OCI-LY1 (cell line): ENCODE results near the gene EEF1AKMT1.
A peak's percentile ranks its signal among the peaks of the same experiment; 100 is the strongest.

Source experiments
- H2AFZ ChIP-seq: fragments of 200-600 bp; sonication (generic), shearing (Covaris generic); 2 replicates; pipeline ENCODE4 v1.6.0; 2014; ENCODE audit warnings: antibody characterized with exemption, mild to moderate bottlenecking, low read length
- H3F3A ChIP-seq: fragments of 200-600 bp; sonication (generic), shearing (Covaris generic); 2 replicates; pipeline ENCODE4 v1.6.0; 2014; ENCODE audit warnings: mild to moderate bottlenecking, antibody characterized with exemption, low read length, moderate library complexity; ENCODE audit not compliant: insufficient read depth
- H3K27ac ChIP-seq: fragments of 200-600 bp; sonication (generic); 2 replicates; pipeline ENCODE4 v1.5.1; 2014; ENCODE audit warnings: low read length, mixed run types, mild to moderate bottlenecking, low read depth; ENCODE audit not compliant: poor library complexity, severe bottlenecking
- H3K27me3 ChIP-seq: fragments of 200-600 bp; sonication (generic); 2 replicates; pipeline ENCODE4 v1.6.0; 2014; ENCODE audit warnings: antibody characterized with exemption, mild to moderate bottlenecking, low read length, moderate library complexity; ENCODE audit not compliant: insufficient read depth
- H3K36me3 ChIP-seq: fragments of 200-600 bp; sonication (generic); 2 replicates; pipeline ENCODE4 v1.6.1; 2014; ENCODE audit warnings: mild to moderate bottlenecking, antibody characterized with exemption, low read length, moderate library complexity, mixed read lengths; ENCODE audit not compliant: insufficient read depth
- H3K4me1 ChIP-seq: fragments of 200-600 bp; sonication (generic); 2 replicates; pipeline ENCODE4 v1.5.1; 2014; ENCODE audit warnings: mild to moderate bottlenecking, low read length, moderate library complexity; ENCODE audit not compliant: insufficient read depth, severe bottlenecking
- H3K4me2 ChIP-seq: fragments of 200-600 bp; sonication (generic), shearing (Covaris generic); 2 replicates; pipeline ENCODE4 v1.6.1; 2014; ENCODE audit warnings: low read length
- H3K4me3 ChIP-seq: fragments of 200-600 bp; sonication (generic); 2 replicates; pipeline ENCODE4 v1.5.1; 2014; ENCODE audit warnings: low read length, low read depth, mild to moderate bottlenecking, mixed read lengths; ENCODE audit not compliant: poor library complexity, severe bottlenecking
- H3K79me2 ChIP-seq: fragments of 200-600 bp; shearing (Covaris generic); 2 replicates; pipeline ENCODE4 v1.6.1; 2016; ENCODE audit warnings: mixed run types, low read length, mixed read lengths; ENCODE audit not compliant: insufficient read depth
- H3K9ac ChIP-seq: fragments of 200-600 bp; sonication (generic), shearing (Covaris generic); 2 replicates; pipeline ENCODE4 v1.6.1; 2014; ENCODE audit warnings: mild to moderate bottlenecking, low read length, mixed read lengths
- H3K9me2 ChIP-seq: fragments of 200-600 bp; sonication (generic), shearing (Covaris generic); 2 replicates; pipeline ENCODE4 v1.6.1; 2014; ENCODE audit warnings: low read depth, mild to moderate bottlenecking, low read length, mixed read lengths
- H3K9me3 ChIP-seq: fragments of 200-600 bp; shearing (Covaris generic); 2 replicates; pipeline ENCODE4 v1.6.1; 2014; ENCODE audit warnings: low read length, mixed read lengths
- H4K20me1 ChIP-seq: fragments of 200-600 bp; sonication (generic), shearing (Covaris generic); 2 replicates; pipeline ENCODE4 v1.6.0; 2016; ENCODE audit warnings: mild to moderate bottlenecking, low read length; ENCODE audit not compliant: insufficient read depth
- EZH2 ChIP-seq: fragments of 200-600 bp; sonication (generic), shearing (Covaris generic); IDR thresholded peaks from 2 replicates; pipeline ENCODE4 v1.8.0; 2017; ENCODE audit warnings: borderline replicate concordance, mixed run types, mild to moderate bottlenecking, antibody characterized with exemption, low read length, moderate library complexity, mixed read lengths
- TF ChIP-seq, protein P1 (sequence below): fragments of 200-600 bp; sonication (generic), shearing (Covaris generic); IDR thresholded peaks from 2 replicates; pipeline ENCODE4 v1.5.1; 2017; ENCODE audit warnings: mild to moderate bottlenecking, antibody characterized with exemption, low read length, moderate library complexity, mixed read lengths

EEF1AKMT1 gene

DNA sequence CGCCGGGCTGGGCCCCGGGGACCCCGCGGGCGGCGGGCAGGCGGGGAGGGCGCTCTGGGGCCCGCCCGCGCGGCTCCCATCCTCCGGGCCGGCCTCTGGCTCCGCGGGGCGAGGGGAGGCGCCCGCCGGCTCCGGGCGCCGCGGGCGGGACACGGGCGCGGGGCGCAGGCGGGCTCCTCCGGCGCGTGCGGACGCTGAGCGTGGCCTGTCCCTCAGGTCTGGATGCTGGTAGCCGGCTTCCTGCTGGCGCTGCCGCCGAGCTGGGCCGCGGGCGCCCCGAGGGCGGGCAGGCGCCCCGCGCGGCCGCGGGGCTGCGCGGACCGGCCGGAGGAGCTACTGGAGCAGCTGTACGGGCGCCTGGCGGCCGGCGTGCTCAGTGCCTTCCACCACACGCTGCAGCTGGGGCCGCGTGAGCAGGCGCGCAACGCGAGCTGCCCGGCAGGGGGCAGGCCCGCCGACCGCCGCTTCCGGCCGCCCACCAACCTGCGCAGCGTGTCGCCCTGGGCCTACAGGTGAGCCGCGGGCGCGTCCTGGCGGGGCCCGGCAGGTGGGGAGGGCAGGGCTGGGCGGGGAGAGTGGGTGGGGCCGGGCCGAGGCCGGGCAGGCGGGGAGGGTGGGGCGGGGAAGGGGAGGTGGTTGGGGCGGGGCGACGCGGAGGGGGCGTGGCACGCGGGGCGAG lies 69.8 kb downstream of the EEF1AKMT1 start:
- no peak overlapping the region for H2AFZ ChIP-seq
- H4K20me1 ChIP-seq = no peaks in the 10 kb centered on the region
- peak overlapping the region; percentile 19 for H3K4me3 ChIP-seq
- no peak overlapping the region for H3K27ac ChIP-seq
- peak overlapping the region; percentile 39; the same call in 1 of the 2 replicates for H3K4me2 ChIP-seq
- no peaks in the 10 kb centered on the region for H3K9me2 ChIP-seq
- H3K79me2 ChIP-seq = no peaks in the 10 kb centered on the region
- H3K36me3 ChIP-seq = no peaks in the 10 kb centered on the region
- H3F3A ChIP-seq = no peaks in the 10 kb centered on the region
- H3K9me3 ChIP-seq = no peaks in the 10 kb centered on the region
- H3K9ac ChIP-seq = no peak overlapping the region
- H3K4me1 ChIP-seq = peaks cover 12% of the 10 kb centered on the region
- TF ChIP-seq, protein P1, sequence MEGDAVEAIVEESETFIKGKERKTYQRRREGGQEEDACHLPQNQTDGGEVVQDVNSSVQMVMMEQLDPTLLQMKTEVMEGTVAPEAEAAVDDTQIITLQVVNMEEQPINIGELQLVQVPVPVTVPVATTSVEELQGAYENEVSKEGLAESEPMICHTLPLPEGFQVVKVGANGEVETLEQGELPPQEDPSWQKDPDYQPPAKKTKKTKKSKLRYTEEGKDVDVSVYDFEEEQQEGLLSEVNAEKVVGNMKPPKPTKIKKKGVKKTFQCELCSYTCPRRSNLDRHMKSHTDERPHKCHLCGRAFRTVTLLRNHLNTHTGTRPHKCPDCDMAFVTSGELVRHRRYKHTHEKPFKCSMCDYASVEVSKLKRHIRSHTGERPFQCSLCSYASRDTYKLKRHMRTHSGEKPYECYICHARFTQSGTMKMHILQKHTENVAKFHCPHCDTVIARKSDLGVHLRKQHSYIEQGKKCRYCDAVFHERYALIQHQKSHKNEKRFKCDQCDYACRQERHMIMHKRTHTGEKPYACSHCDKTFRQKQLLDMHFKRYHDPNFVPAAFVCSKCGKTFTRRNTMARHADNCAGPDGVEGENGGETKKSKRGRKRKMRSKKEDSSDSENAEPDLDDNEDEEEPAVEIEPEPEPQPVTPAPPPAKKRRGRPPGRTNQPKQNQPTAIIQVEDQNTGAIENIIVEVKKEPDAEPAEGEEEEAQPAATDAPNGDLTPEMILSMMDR = peak; percentile 38
- no peak for TF ChIP-seq EZH2
- H3K27me3 ChIP-seq = no peaks in the 10 kb centered on the region

DNA sequence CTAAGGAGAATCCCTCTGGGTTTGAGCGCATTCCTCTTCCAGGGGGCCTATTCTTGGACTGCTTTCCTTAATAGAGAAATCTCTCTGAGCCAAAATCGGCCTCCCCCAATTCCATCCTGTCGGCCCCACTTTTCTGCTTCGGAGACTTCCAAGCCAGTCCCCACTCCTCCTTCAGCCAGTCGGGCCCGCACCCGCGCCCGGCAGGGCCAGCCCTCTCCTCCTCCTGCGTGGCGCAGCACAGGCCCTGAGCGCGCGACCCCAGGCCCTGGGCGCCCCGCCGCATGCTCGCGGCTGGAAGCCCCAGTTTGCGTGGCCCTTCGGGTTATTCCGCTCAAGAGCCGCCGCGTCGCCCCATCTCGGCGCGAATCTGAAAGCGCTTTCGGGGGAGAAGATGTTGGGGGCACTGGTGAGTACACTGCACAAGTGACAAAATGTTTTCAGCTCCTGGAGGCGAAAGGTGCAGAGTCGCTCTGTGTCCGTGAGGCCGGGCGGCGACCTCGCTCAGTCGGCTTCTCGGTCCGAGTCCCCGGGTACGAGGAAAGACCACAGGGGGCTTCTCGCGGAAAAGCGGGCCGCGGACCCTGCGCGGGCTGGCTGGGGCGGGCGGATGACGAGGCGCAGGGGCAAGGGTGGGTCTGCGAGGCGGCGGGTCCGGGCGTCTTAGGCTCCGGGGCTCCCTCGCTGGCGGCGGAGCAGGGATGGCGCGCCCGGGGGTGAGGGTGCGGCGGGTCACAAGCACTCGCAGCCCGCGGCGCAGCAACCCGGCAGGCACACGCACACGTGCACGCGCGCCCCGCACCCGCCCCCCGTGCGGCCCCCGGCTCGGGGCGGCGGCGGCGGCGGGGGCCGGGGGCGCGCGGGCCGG lies 70.6 kb downstream of the EEF1AKMT1 start, which contains the start of gene IL17D:
Gene IL17D (plus strand): TSS at position 785 of the 865 bp plus-strand sequence. CDS start 303 bp downstream, outside the sequence.
- H3K36me3 ChIP-seq = no peaks in the 10 kb centered on the region
- H3K4me2 ChIP-seq = peak within 1 kb of the TSS; percentile 84
- peak within 1 kb of the TSS; percentile 51 for H3K9ac ChIP-seq
- H3K4me1 ChIP-seq = peaks cover 12% of the 10 kb centered on the region
- no peaks in the 10 kb centered on the region for H3K79me2 ChIP-seq
- H4K20me1 ChIP-seq = no peaks in the 10 kb centered on the region
- no peaks in the 10 kb centered on the region for H3K9me2 ChIP-seq
- H3K27ac ChIP-seq = no peak within 1 kb of the TSS
- peak within 1 kb of the TSS; percentile 70 for H3K4me3 ChIP-seq
- TF ChIP-seq EZH2 = no peak
- TF ChIP-seq, protein P1 = peak; percentile 17; the same call in 1 of the 2 replicates
- H3K27me3 ChIP-seq = no peaks in the 10 kb centered on the region
- no peak within 1 kb of the TSS for H2AFZ ChIP-seq
- no peaks in the 10 kb centered on the region for H3K9me3 ChIP-seq
- H3F3A ChIP-seq = no peaks in the 10 kb centered on the region

DNA sequence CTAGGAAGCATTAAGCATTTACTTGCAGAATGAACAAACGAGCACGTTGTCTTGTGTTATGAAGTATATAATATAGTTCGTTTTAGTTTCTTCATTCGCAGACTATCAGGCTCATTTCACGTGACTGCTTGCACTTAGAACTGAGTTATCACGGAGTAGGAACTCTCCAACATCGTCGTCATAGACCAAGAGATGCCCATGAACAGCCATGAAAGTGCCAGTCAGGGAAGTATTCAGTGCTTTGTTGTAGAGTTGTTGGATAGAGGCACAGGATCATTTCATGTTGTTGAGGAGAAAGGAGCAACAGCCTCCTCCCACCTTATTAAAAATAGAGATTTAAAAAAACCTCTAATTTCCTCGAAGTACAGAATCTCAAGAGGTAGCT lies 71.2 kb downstream of the EEF1AKMT1 start:
- H3K36me3 ChIP-seq = no peaks in the 10 kb centered on the region
- peaks cover 12% of the 10 kb centered on the region for H3K4me1 ChIP-seq
- peak overlapping the region; percentile 70 for H3K4me3 ChIP-seq
- H3K9ac ChIP-seq = peak overlapping the region; percentile 51
- H3K27me3 ChIP-seq = no peaks in the 10 kb centered on the region
- H4K20me1 ChIP-seq = no peaks in the 10 kb centered on the region
- peak overlapping the region; percentile 84 for H3K4me2 ChIP-seq
- no peaks in the 10 kb centered on the region for H3K9me2 ChIP-seq
- no peaks in the 10 kb centered on the region for H3K9me3 ChIP-seq
- no peak overlapping the region for H2AFZ ChIP-seq
- H3K79me2 ChIP-seq = no peaks in the 10 kb centered on the region
- TF ChIP-seq, protein P1 = no peak
- no peak for TF ChIP-seq EZH2
- H3F3A ChIP-seq = no peaks in the 10 kb centered on the region
- no peak overlapping the region for H3K27ac ChIP-seq
